Right lobe of liver (tissue), 6 donors: ENCODE results near the gene CDH13. TPM values are rescaled to one million over a fixed set of nuclear protein-coding genes. Genes with fewer than 3 reads are reported as not detected.

Experiments
- ATAC-seq, 4 donors: fragments of 200-7000 bp; cut with Tn5 transposase; one replicate each; pipeline ENCODE4 v1.9.1; 2020; ENCODE audit warnings: mild to moderate bottlenecking in 4 of 4, moderate library complexity in 4 of 4
- DNase-seq, 3 donors: peaks; one replicate each; pipeline ENCODE4 v3.0.0-alpha.2; 2020
- H3K27ac ChIP-seq, 3 donors: fragments of 200-600 bp; one replicate each; pipeline ENCODE4 v1.8.0; 2022
- H3K27me3 ChIP-seq, 2 donors: fragments of 200-600 bp; one replicate each; pipeline ENCODE4 v1.8.0; 2022
- H3K36me3 ChIP-seq, 4 donors: fragments of 200-600 bp; sonication (generic) in 1 of 4; one replicate each; pipeline versions ENCODE4 v1.5.1 to v1.8.0; 2017 to 2022; ENCODE audit warnings: control low read depth in 1 of 4
- H3K4me1 ChIP-seq, 4 donors: fragments of 200-600 bp; sonication (generic) in 1 of 4; one replicate each; pipeline versions ENCODE4 v1.5.1 to v1.8.0; 2017 to 2022; ENCODE audit warnings: control low read depth in 1 of 4
- H3K4me3 ChIP-seq, 3 donors: fragments of 200-600 bp; one replicate each; pipeline ENCODE4 v1.8.0; 2022
- H3K9me3 ChIP-seq, 4 donors: fragments of 200-600 bp; sonication (generic) in 1 of 4; one replicate each; pipeline versions ENCODE4 v1.5.1 to v1.8.0; 2017 to 2022; ENCODE audit warnings: control low read depth in 1 of 4
- POLR2A ChIP-seq: fragments of 450-650 bp; IDR thresholded peaks from one replicate; pipeline ENCODE4 v1.6.1; 2017; ENCODE audit warnings: antibody characterized with exemption, mild to moderate bottlenecking
- WGBS: methylation state at CpG from one replicate; pipeline ENCODE4 v1.1.6; 2018; ENCODE audit warnings: low coverage, low lambda C conversion rate; ENCODE audit not compliant: insufficient coverage; ENCODE audit errors: missing lambda C conversion rate; 5-methylcytosine and 5-hydroxymethylcytosine counted together
- intact Hi-C, 2 donors: fragments of 100-400 bp; cut with DNase I; formaldehyde crosslinking; loops; one replicate each; pipeline versions ENCODE4 v1.11.2 to v1.14.1; 2022
- total RNA-seq, 6 experiments: library from RNA; depleted of rRNA in 2 of 6; stranded (reverse); fragments of >200 nt in 2 of 6; fragmentation: NEBNext Ultra II Directional in 3 of 6; extraction: Animal tissue kit (Norgen Biotek cat#: 25700) in 3 of 6; gene quantifications; one replicate each; pipeline versions ENCODE4 v1.1.0 to v1.2.4, GENCODE V29; 2016 to 2023
- TF ChIP-seq, protein P1 (sequence below), 4 donors: fragments of 200-600 bp in 3 of 4; fragments of 450-650 bp in 1 of 4; IDR thresholded peaks; one replicate each; pipeline versions ENCODE4 v1.5.1 to v1.8.0; 2016 to 2022; ENCODE audit warnings: antibody characterized with exemption in 4 of 4, mild to moderate bottlenecking in 2 of 4
- donor health status: DM: no; HTN: yes; CAD: no.
- donor health status: DM: no; HTN: no; CAD: no.
- donor health status: DM: no; HTN: no; CAD: no.
- donor health status: DM: no; HTN: yes; CAD: no.
- donor health status: DM: no; HTN: yes; CAD: no.

Gene CDH13
- total RNA-seq, 6 experiments from 2014 or later, result 0.13 to 4.6 (median 0.49) TPM

DNA sequence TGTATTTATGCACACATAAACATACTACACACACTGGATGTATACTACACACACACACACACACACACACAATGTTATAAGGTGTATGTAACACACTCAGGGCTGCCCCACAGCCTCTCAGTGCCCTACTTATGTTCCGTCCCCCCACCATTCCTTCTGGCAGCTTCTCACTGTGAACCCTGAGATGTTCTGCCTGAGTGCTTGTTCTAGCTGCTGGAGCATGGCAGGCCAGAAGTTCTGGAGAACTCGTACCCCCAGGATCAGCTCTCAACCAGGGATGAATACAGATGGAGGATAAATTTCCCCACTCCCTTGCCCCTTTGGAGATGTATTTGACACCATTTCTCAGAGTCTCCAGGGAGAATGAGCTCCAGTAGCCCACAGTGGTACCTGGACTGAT, 76.4 kb downstream of the CDH13 start:
- H3K9me3 ChIP-seq, result no peaks in the 10 kb centered on the region

DNA sequence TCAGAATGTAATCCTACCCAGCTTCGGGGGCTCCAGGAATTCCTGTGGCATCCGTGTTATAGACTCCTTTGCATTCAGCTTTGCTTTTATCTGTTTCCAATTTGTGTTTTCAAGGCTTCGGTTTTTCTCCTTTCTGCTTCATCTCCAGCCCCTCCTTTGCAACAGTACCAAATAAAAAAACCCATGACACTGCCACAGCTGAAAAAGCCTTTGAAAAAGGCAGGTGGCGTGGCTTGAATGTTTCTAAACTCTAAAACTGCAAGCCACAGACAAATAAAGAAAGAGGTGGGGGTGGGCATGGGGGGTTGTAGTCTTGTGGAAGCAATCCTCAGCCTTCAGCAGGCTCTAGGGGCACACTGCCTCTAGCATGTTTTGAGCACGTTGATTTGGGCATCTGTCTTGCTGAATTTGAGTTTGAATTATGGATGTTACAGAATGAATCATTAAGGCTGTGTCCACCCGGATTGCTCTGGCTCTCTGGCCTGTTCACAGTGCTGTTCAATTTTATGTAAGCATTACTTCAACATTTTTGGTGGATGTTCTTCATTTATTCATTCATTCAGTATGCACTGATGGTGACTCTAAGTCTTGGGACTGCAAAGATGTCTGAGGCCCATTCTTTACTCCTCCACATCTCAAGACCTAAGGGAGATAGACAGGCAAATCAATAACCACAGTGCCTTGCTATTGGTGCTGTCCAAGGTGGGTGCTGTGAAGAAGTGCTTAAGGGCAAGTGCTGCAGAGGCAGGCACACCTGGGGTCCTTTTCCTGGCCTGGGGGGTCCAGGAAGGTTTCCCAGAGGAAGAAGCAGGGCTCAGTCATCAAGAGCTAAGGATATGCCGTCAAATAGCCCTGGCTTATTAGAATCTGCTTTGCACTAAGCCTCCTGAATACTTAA, 77.4 kb downstream of the CDH13 start:
- intact Hi-C loops, result no loop called here
- no peaks in the 10 kb centered on the region for H3K27me3 ChIP-seq
- no peak for TF ChIP-seq POLR2A
- TF ChIP-seq, protein P1, sequence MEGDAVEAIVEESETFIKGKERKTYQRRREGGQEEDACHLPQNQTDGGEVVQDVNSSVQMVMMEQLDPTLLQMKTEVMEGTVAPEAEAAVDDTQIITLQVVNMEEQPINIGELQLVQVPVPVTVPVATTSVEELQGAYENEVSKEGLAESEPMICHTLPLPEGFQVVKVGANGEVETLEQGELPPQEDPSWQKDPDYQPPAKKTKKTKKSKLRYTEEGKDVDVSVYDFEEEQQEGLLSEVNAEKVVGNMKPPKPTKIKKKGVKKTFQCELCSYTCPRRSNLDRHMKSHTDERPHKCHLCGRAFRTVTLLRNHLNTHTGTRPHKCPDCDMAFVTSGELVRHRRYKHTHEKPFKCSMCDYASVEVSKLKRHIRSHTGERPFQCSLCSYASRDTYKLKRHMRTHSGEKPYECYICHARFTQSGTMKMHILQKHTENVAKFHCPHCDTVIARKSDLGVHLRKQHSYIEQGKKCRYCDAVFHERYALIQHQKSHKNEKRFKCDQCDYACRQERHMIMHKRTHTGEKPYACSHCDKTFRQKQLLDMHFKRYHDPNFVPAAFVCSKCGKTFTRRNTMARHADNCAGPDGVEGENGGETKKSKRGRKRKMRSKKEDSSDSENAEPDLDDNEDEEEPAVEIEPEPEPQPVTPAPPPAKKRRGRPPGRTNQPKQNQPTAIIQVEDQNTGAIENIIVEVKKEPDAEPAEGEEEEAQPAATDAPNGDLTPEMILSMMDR (IDR thresholded peaks at IDR 0.05), result no peak
- DNase-seq, result no peak
- no peaks in the 10 kb centered on the region for H3K36me3 ChIP-seq
- H3K4me1 ChIP-seq, result no peaks in the 10 kb centered on the region
- ATAC-seq, result no peak
- WGBS, result 31% methylated on average over 6 of the region's 7 CpGs
- H3K4me3 ChIP-seq, result no peak overlapping the region
- no peaks in the 10 kb centered on the region for H3K9me3 ChIP-seq
- H3K27ac ChIP-seq, result no peak overlapping the region

More for the DNA sequence above, 76.4 kb downstream of the CDH13 start:
- no peaks in the 10 kb centered on the region for H3K4me1 ChIP-seq
- WGBS, result 51% methylated on average over 2 of the region's 2 CpGs
- intact Hi-C loops, result no loop called here
- no peaks in the 10 kb centered on the region for H3K27me3 ChIP-seq
- H3K36me3 ChIP-seq, result no peaks in the 10 kb centered on the region
- no peak overlapping the region for H3K4me3 ChIP-seq
- TF ChIP-seq POLR2A, result no peak
- TF ChIP-seq, protein P1 (IDR thresholded peaks at IDR 0.05), result no peak
- DNase-seq, result no peak
- H3K27ac ChIP-seq, result no peak overlapping the region
- ATAC-seq, result no peak

DNA sequence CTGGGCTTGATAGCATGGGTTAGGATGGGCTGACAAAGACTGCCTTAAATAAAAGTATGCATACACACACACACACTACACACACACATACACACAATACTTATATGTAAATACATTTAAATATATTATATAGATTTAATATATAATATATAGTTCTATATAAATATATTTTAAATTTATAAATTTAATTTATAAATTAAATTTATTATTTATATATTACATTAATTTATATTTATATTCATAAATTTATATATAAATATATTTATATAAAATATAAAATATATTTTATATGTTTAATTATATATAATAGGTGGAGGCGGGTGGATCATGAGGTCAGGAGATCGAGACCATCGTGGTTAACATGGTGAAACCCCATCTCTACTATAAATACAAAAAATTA, 83.2 kb downstream of the CDH13 start:
- DNase-seq (no peak), ATAC-seq (no peak)
- Histone ChIP-seq H3K4me1 (no peaks in the 10 kb centered on the region), H3K9me3 (no peaks in the 10 kb centered on the region), H3K36me3 (no peaks in the 10 kb centered on the region), H3K4me3 (no peak overlapping the region), H3K27ac (no peak overlapping the region), H3K27me3 (no peaks in the 10 kb centered on the region)
- TF ChIP-seq POLR2A, result no peak
- TF ChIP-seq, protein P1 (IDR thresholded peaks at IDR 0.05), result no peak
- intact Hi-C loops, result no loop called here
- 81% methylated on average over 3 of the region's 3 CpGs for WGBS

DNA sequence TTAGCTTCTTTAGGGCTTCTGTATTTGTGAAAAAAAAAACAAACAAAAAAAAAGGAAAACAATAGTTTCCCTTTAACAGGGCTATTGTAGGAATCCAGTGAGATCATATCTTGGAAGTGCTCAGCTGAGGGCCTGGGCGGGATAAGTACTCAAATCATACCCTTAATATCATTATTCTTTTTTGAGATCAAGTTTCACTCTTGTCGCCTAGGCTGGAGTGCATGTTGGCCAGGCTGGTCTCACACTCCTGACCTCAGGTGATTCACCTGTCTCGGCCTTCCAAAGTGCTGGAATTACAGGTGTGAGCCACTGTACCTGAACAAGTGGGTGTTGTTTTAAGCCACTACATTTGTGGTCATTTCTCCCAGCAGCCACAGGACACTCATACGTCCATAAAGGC, 87.0 kb downstream of the CDH13 start:
- H3K4me1 ChIP-seq, result no peaks in the 10 kb centered on the region
- no peak overlapping the region for H3K4me3 ChIP-seq
- TF ChIP-seq, protein P1 (IDR thresholded peaks at IDR 0.05), result no peak
- TF ChIP-seq POLR2A, result no peak
- no peaks in the 10 kb centered on the region for H3K27me3 ChIP-seq
- DNase-seq, result no peak
- 66% methylated on average over 4 of the region's 4 CpGs for WGBS
- H3K27ac ChIP-seq, result no peak overlapping the region
- H3K36me3 ChIP-seq, result no peaks in the 10 kb centered on the region
- ATAC-seq, result no peak
- no peaks in the 10 kb centered on the region for H3K9me3 ChIP-seq
- intact Hi-C loops, result no loop called here
